AG09309 (cell line): ENCODE measurements around the gene SMIM9.

ENCODE experiments used
- DNase-seq: peaks from one replicate; pipeline ENCODE4 v3.0.0-alpha.2; 2010; ENCODE audit warnings: low read depth
- H3K4me3 ChIP-seq: 2 replicates; pipeline ENCODE4 v1.5.1; 2011; ENCODE audit warnings: mild to moderate bottlenecking, low read depth, low read length, moderate library complexity; ENCODE audit not compliant: control insufficient read depth
- CTCF ChIP-seq: IDR thresholded peaks from 2 replicates; pipeline ENCODE4 v1.5.1; 2011; ENCODE audit warnings: mild to moderate bottlenecking, low read depth, low read length, inconsistent platforms; ENCODE audit not compliant: insufficient read depth, control insufficient read depth; ENCODE audit errors: missing control alignments

Gene SMIM9

DNA sequence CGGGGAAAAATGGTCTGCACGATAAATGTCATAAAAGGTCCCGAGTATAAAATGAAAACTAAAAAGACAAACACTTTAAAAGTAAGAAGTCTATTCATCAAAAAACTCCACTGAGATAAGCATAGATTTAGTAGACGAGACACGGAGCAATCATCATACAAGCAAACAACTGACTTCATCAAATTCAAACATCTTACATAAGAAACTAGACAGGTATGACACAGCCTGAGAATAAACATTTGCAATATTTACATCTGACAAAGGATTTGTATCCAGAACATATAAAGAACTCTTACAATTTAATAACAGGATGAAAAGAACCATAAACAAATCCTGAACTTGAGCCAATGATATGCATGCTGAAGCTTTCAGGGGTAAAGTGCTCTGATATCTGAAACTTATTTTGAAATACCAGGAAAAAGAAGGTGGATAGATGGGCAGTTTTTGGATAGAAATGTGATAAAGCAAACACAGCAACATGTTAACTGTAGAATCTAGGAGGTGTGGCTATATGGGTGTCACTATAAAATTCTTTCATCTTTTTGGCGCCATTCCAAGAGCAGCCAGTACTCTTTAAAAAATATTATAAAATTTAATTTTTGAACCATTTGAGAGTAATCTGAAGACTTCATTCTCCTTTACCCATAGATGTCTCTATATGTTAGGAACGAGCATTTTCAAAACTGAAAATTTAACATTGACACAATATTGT, 41.2 kb downstream of the SMIM9 start:
- DNase-seq, result no peak
- TF ChIP-seq CTCF, result no peak
- H3K4me3 ChIP-seq, result no peak overlapping the region

DNA sequence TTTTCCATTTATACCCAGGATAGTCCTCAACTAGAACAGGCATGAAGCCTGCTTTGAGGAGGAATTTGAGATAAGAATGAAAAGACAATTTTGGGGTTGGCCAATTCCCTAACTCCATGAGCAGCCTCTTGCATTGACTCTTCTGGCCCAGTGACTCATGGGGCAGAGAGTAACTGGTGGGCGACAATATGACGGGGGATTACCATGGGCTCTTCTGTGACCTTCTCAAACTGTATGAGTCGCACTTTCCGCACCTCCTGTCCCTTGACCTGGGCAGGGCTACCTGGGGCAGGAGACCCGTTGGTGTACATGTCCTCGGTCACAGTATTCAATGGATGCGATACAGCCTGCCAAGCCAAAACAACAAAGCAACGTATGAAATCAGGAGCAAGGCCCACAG, 42.5 kb downstream of the SMIM9 start:
- TF ChIP-seq CTCF, result no peak
- H3K4me3 ChIP-seq, result no peak overlapping the region
- DNase-seq, result no peak

GRCh38 chrX:154791467-154791866, 43.0 kb downstream of the SMIM9 start:
- H3K4me3 ChIP-seq, result no peak overlapping the region
- no peak for DNase-seq
- TF ChIP-seq CTCF, result no peak

DNA sequence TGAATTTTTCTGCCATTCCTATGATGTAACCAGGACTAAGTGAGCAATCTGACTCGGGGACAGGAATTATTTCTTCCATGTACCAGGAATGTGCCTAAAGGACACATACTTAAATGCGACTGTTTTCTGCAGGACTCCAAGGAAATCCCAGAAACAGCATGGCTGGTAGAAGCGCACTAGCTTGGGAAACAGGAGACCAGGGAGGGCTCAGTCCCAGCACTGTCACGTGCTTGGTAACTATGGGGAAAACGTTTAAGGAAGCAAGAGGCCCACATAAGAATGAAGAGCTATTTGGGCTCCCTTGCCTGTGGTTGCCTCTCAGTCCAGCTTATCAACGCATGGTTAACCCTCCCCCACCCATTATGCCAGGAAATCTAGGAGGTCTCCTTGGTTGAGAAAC, 48.7 kb downstream of the SMIM9 start:
- no peak for DNase-seq
- H3K4me3 ChIP-seq, result no peak overlapping the region
- TF ChIP-seq CTCF, result no peak

DNA sequence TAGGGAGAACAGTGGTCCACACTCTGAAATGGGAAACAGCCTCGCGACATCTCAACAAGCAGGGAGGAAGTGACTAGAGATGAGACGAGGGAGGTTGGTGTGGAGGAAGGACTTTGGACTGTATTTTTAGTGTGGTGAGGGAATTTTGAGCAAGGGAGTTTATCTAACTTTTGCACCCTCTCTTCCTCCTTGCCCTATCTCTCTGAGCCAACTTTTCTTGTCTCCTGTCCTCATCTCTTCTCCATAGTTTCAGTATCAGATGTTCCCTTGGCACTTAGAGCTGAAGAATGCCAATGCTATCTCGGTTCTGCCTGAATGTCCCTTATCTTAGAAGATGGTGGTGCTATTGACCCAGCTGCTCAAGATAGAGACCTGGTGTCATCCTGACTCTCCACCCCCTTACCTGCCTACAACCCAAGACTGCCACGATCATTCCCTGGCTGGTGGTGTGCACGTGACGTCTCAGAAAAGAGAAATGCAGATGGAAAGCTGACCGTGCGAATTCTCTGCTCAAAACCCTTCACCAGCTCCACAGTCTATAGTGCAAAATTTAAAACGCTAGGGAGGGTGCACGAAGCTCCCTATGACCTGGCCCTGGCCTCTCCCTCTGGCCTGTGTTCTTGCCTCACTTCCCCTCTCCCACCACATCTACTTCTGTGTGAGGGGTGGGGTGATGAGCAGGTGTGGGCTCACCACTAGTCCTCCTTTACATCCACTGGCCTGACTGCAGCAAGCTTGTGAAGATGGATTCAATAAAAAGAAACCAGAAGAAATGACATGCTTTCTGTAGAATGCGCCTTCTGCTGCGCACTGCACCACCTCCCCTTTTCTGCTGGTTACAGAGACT, 50.1 kb downstream of the SMIM9 start:
- H3K4me3 ChIP-seq, result no peak overlapping the region
- TF ChIP-seq CTCF, result no peak
- DNase-seq, result no peak

DNA sequence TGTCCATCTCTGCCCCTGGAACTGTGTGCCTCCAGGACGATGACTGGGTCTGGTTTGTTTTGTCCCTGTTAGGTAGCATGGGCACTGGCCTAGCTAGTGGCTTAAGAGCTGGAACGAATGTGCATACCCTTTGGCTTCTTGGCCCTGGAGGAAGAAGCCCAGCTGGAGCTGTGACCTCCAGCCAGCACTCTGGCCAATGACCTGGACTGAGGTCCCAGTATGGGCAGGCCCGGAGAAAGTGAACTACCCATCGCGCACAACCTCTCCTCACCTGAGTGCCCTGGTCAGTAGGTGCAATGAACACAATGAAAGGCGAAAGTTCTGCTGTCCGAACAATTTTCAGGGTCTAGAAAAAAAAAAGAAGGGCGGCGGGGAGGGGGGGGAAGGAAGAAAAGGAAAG, 53.5 kb downstream of the SMIM9 start:
- no peak for DNase-seq
- TF ChIP-seq CTCF, result no peak
- H3K4me3 ChIP-seq, result no peak overlapping the region
